Left colon (tissue), 2 donors: ENCODE measurements around the gene CYFIP1. TPM values are rescaled to one million over a fixed set of nuclear protein-coding genes. Genes with fewer than 3 reads are reported as not detected.
A peak's percentile ranks its signal among the peaks of the same experiment; 100 is the strongest.

ENCODE experiments used
- ATAC-seq: fragments of 200-7000 bp; cut with Tn5 transposase; one replicate; pipeline ENCODE4 v1.9.1; 2020; ENCODE audit warnings: mild to moderate bottlenecking, moderate library complexity
- DNase-seq, 2 donors: peaks; one replicate each; pipeline ENCODE4 v3.0.0-alpha.2; 2020
- intact Hi-C, 2 donors: fragments of 100-400 bp; cut with DNase I in 1 of 2; cut with micrococcal nuclease in 1 of 2; formaldehyde crosslinking; loops; one replicate each; pipeline versions ENCODE4 v1.11.2 to v1.14.0; 2022; cut with DNase I, micrococcal nuclease
- total RNA-seq, 2 donors: library from RNA; stranded (reverse); fragmentation: NEBNext Ultra II Directional; extraction: Animal tissue kit (Norgen Biotek cat#: 25700); gene quantifications; one replicate each; pipeline ENCODE4 v1.2.1, GENCODE V29; 2021
- donor health status: DM: no; HTN: no; CAD: no.
- donor health status: DM: yes; HTN: yes; CAD: no.

The CYFIP1 gene
- total RNA-seq, 2 donors from 2014 or later = 163 to 192 TPM

DNA sequence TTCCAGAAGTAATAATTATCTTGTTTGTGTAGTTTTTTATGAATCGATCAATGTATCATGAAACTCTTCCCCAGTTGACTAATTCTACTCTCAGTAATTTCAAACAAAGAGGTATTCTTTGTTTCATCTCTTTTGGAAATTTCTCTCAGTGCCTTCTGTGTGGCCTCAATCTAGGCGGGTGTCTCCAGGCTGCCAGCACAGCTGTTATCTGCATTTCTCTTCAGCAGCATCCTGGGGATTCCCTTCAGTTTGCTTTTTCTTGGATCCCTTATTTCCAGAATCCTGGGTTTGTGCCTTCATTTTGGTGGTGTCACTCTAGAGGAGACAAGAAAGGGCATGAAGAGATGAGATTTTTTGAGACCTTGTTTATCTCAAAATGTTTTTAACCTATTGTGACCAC lies 119.0 kb downstream of the CYFIP1 start:
- intact Hi-C loops = no loop called here
- no peak for ATAC-seq
- DNase-seq = no peak

DNA sequence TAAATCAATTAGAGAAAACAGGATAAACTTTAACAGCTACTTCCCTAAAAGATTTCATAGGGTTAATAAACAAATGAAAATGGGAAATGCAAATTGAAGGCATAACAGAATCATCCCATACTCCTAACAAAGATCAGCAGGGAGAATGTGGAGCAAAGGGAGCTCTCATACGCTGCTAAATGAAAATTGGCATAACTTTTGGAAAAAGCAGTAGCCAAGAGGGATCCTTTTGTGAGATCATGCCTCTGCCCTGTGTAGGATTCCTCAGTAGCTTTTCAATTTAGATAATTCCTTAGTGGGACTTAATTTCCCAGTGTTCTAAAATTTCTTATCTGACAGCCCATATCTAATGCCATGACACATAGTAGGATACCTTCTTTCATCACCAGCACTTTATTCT lies 123.5 kb downstream of the CYFIP1 start:
- DNase-seq (no peak), ATAC-seq (no peak)
- intact Hi-C loops = no loop called here

DNA sequence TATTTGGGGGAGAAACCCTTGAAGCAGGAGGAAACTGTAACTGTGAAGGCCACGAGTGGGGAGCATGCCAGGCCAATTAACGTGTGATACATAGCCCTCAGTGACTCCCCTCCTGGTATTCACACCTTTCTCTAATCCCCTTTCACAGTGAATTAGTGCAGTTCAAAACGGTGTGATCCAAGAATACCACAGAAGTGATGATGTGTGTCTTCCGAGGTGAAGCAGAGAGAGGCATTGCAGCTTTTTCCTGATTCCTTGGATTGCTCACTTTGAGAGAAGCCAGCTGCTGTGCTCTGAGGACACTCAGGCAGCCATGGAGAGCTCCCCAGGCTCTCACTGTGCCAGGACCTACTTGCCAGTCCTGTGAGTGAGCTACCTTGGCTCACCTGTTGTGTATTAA lies 124.4 kb downstream of the CYFIP1 start:
- intact Hi-C loops = no loop called here
- DNase-seq = no peak
- no peak for ATAC-seq

DNA sequence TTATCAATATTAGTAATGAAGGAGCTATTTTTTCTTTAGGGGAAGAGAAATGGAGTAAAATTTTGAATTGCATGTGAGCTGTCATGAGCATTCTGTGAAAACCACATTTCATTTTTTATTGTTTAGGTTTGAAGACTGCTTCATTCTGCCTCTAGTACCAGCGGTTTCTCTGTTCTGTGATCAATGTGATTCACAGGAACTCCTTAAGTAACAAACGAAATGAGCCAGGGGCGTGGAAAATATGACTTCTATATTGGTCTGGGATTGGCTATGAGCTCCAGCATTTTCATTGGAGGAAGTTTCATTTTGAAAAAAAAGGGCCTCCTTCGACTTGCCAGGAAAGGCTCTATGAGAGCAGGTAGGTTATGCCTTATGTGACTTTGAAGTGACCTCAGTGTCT lies 128.7 kb downstream of the CYFIP1 start:
- no peak for DNase-seq
- ATAC-seq = no peak
- intact Hi-C loops = no loop called here

DNA sequence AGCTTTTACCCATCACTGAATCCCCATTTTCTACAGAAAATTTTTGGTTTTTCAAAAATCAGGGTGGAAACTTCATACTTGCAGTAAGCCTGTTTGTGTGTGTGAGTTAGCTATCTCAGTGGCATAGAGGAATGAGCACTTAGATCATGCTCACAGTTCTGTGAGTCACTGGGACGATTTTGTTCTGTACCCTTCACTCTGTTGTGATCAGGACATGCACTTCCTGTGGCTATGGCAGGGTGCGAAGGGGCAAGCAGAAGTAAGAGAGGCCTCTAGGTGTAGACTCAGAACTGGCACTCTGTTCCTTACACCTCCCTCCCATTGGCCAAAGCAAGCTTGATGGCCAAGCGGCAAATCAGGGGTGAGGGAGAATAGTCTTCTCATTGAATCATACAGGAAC lies 130.1 kb downstream of the CYFIP1 start:
- ATAC-seq (no peak), DNase-seq (no peak)
- intact Hi-C loops = no loop called here

DNA sequence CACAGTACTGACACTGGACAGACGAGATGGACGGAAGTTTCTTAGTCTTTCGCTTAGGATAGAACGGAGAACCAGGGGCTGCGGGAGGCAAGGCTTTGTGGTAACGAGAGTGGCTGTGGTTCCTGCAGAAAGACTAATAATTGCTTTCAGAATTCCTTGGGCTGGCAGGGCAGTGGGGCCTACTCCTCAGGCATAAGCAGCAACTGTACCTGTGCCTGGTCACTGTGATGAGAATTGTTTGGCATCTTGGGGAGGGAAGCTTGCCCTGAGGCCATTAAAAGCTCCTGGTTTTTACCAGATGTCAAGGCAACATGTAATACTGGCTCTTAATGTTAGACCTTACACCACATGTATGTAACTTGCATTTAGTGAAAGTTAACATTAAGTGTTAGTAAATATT lies 134.1 kb downstream of the CYFIP1 start:
- DNase-seq (no peak), ATAC-seq (no peak)
- intact Hi-C loops = no loop called here

DNA sequence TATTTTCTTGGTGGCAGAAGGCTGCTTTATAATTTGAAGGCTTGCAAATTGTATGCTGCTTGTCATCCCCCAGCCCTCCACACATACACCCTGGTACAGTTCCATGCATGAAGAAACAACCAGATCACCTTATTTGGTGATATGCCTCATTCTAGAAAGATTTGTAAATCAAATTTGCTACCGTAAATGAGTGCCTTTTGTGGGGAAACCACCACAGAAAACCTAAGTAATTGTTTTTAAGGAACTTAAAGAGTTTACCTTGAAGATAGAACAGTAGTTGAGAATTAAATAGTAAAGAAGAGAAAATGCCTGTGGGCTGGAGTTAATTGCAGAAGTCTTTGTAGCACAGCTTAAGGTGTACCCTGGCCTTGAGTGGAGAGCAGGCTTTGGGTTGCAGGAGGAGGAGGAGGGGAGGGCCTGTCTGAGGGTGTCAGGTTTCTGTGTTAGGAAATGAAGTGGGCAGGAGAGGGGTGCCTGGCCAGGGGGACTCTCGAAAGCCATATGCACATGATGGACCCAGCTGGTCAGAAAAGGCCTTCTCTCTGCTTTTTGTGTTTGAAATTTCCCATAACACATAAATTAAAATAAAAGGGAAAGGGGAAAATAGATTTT lies 134.8 kb downstream of the CYFIP1 start:
- no peak for ATAC-seq
- intact Hi-C loops = no loop called here
- no peak for DNase-seq

DNA sequence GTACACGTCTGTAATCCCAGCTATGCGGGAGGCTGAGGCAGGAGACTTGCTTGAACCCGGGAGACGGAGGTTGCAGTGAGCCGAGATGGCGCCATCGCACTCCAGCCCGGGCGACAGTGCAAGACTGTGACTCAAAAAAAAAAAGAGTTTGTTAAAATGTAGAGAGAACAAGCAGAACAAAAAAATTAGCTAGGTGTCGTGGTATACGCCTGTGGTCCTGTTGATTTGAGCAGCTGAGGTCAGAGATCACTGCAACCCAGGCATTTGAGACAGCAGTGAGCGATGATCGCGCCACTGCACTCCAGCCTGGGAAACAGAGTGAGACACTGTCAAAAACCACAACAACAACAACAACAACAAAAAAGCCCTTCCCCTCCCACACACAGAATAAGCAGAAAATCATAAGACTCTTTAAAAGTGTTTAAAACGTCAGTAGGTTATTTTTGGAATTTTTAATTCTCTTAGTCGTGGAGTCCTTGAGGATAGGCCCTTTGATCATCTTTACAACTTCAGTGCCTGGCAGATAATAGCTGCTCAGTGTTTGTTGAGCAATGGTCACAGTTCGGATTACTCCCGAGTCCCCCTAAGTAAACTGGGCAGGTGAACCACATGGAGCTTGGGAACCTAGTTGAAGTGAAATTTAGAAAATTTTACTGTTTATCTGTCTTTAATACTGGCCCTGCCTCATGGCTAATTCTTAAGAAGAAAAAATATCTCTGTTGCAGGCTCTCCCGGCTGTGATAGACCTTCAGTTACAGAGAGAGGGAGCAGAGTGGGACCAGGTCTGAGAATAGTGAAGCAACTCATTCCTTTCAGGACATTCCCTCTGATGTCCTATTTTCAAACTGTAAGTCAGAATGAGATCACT lies 135.5 kb downstream of the CYFIP1 start:
- DNase-seq = no peak
- no peak for ATAC-seq
- intact Hi-C loops = no loop called here

DNA sequence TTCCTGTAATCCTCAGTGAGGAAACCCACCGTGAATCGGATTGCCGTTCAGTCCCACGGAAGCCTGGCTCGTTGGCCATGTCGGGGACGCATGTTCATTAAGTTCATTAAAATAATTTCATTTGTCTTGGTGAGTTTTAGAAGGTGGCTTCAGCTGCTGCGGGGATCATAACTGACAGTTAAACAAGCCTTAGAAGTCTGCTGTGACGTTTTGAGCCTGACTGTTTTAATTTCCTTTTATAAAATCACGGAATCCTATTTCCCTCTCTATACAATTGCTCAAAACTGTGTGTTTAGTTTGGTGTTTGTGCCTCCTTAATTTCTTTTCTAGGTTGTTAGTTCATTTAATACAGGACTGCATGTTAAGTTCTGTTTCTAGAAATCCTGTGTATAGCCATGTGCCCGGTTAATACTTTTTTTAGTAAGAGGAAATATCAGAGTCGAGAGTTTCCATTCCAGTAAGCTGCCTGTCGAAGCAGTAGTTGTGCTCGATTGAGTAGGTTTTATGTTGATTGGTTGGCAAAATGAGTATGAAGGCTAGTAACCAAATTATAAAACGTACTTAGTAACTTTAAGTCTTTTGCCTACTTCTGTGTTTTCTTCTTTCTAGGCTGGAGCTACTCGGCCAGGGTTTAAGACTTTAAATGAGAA lies 141.0 kb downstream of the CYFIP1 start:
- intact Hi-C loops = no loop called here
- DNase-seq (no peak), ATAC-seq (peak; percentile 12)

DNA sequence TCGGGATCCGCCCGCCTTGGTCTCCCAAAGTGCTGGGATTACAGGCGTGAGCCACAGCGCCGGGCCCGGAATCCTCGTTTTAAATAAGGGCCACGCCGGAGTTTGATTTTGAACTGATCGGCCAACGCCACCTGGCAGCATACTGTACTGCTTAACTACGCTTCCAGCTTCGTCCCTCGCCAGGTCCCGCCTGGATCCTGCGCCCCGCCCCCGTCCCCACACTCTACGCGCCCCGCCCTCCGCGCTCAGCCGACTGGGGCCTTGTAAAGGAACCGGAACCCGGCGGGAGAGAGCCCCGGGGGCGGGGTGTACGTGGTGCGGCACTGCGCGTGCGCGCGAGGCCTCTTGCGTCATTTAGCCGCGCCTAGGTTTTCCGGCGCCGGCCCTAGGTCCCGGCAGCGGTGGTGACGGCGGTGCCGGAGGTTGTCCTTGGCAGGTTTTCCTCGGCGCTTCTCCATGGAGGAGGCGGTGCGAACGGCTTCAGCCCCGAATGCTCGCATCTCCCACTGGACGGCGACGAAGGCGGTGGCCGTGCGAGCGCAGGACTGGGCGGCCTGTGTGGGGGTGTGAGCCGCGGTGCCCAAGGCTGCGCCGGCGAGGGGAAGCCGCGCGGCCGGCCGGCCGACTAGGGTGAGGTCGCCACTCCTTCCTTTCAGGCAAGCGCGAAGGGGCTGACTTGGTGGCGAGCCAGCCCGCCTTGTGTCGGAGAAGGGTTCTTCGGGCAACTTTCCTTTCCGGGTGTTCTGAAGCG lies 141.7 kb downstream of the CYFIP1 start, which contains the start of gene NIPA2:
NIPA2 (plus strand) TSS at position 375 of the 751 bp plus-strand sequence. CDS start 13,066 bp downstream, outside the sequence.
- intact Hi-C loops = no loop called here
- peak; percentile 93 for ATAC-seq
- peak; percentile 97 to 99 for DNase-seq

DNA sequence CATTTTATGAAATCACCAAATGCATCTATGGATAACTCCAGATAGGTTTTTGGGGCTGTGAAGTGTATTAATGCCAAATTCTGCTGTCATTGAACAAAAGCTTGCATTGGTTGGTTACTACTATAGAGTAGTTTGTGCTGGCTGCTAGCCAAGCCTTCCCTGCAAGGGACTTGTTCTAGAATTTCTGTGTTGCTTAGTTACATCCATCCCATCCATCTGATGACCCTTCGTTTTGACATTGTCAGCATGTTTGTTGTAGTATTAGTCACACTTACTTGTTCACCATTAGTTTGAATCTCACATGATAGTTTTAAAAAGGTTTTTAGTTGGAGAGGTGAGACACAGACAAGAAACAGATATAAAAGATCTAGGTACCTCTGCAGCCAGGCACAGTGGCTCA lies 148.7 kb downstream of the CYFIP1 start:
- ATAC-seq (no peak), DNase-seq (no peak)
- intact Hi-C loops = no loop called here

DNA sequence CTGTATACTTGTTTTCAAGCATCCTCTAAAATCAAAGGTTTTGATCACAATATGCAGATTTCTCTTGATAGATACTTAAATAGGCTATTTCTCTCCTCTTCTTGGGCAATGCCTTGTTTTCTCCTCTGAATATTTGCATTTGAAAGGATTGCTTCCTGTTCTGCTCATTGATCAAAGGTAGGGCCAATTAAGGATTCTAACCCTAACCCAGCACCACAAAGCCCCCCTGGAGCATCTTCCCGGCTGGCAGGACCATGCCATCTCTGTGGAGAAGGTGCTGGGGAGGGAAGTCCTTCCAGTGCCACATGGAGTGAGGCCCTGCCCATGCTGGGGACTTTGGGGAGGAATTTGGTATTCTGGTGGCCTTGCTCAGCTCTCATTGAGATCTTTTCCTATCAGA lies 153.0 kb downstream of the CYFIP1 start:
- DNase-seq (no peak), ATAC-seq (no peak)
- intact Hi-C loops = no loop called here

DNA sequence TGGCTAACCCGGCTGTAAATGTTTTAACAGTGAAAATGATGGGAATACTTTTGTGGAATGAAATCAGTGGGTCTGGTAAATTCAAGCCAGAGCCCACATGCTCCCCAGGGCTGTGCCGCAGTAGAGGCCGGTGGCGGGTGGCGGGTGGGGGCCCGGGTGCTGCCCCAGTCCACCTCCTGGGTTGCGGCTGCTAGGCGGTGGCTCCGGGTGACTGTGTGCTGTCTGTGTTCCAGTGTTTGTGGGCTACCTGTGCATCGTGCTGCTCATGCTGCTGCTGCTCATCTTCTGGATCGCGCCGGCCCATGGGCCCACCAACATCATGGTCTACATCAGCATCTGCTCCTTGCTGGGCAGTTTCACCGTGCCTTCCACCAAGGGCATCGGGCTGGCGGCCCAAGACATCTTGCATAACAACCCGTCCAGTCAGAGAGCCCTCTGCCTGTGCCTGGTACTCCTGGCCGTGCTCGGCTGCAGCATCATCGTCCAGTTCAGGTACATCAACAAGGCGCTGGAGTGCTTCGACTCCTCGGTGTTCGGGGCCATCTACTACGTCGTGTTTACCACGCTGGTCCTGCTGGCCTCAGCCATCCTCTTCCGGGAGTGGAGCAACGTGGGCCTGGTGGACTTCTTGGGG lies 156.6 kb downstream of the CYFIP1 start:
- intact Hi-C loops = no loop called here
- ATAC-seq (no peak), DNase-seq (no peak)

DNA sequence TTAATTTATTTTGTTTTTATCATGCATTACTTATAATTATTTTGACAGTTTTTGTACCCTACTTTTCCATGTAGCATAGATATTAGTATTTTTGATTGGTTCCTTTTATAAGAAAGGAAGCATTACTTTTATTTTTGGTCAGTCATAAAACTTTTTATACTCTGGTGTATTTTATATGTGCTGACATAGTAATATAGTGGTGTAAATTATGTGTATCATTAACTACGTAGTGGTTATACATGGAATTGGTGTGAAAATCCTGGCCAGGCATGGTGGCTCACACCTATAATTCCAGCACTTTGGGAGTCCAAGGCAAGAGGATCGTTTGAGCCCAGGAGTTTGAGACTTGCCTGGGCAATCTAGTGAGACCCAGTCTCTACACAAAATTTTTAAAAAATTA lies 160.5 kb downstream of the CYFIP1 start:
- ATAC-seq (peak; percentile 61), DNase-seq (no peak)
- intact Hi-C loops = no loop called here

Other genes starting within 250 kb of the CYFIP1 start
- 10 to 100 TPM; 17.5 to 19.1 TPM for gene NIPA1, start 193.7 kb downstream of the CYFIP1 start, total RNA-seq
- gene NIPA2, start 141.7 kb downstream of the CYFIP1 start, total RNA-seq = 10 to 100 TPM; 78.8 to 82.7 TPM
- gene TUBGCP5, start 59.2 kb upstream of the CYFIP1 start, total RNA-seq = 10 to 100 TPM; 10.0 to 13.0 TPM
- gene GOLGA6L1, start 156.5 kb upstream of the CYFIP1 start, total RNA-seq = not detected